AG10803 (cell line): ENCODE results near the gene BCS1L.

Source experiments
- DNase-seq: peaks from one replicate; pipeline ENCODE4 v3.0.0; 2010; ENCODE audit warnings: low read depth
- H3K4me3 ChIP-seq: 2 replicates; pipeline ENCODE4 v1.5.1; 2011; ENCODE audit warnings: mild to moderate bottlenecking, low read length, control low read depth
- TF ChIP-seq, protein P1 (sequence below): conservative IDR thresholded peaks from 2 replicates; pipeline ENCODE4 v1.5.1; 2011; ENCODE audit warnings: mild to moderate bottlenecking, low read length, control low read depth, inconsistent platforms

The BCS1L gene, protein sequence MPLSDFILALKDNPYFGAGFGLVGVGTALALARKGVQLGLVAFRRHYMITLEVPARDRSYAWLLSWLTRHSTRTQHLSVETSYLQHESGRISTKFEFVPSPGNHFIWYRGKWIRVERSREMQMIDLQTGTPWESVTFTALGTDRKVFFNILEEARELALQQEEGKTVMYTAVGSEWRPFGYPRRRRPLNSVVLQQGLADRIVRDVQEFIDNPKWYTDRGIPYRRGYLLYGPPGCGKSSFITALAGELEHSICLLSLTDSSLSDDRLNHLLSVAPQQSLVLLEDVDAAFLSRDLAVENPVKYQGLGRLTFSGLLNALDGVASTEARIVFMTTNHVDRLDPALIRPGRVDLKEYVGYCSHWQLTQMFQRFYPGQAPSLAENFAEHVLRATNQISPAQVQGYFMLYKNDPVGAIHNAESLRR

DNA sequence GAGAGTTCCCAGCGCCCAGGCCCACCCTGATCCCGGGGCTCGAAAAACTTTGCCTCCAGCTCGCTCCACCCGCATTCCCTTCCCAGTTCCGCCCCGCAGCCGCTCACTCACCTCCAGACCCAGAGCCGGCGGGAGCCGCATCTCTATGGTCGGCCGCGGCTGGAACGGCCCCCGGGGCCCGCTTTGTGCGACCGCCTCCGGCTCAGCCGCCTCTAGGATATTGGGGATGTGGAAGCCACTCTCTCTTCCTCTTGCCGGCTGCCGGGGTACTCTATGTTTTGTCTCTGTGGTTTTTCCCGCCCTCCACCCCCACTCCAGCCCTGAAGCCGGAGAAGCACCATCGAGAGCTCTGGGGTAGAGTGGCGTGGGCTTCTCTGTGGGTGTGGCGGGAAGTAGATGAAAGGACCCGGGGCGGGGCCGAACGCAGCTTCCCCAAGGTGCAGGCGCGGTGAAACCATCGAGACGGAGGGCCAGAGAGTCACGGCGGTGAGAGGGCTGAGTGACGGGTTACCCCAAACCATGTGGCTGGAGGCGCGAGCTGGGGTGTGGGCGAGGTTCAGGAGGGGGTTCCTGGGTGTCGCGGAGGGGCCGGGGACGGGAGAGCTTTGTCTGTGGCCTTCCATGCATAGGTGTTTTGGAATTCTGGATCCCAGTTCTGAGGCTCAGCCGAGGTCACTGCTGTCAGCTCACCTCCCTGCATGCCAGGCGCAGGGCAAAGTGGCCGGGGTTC, at the start of gene BCS1L, which contains the start of gene ZNF142:
Gene BCS1L (plus strand): TSS at position 426 of the 730 bp plus-strand sequence. CDS start 1,305 bp downstream, outside the sequence.
Gene ZNF142 (minus strand): TSS at position 366 of the 730 bp plus-strand sequence. CDS start 3,194 bp downstream, outside the sequence.
- peak within 1 kb of the TSS; percentile 89 for H3K4me3 ChIP-seq
- DNase-seq: peak; percentile 72
- TF ChIP-seq, protein P1, sequence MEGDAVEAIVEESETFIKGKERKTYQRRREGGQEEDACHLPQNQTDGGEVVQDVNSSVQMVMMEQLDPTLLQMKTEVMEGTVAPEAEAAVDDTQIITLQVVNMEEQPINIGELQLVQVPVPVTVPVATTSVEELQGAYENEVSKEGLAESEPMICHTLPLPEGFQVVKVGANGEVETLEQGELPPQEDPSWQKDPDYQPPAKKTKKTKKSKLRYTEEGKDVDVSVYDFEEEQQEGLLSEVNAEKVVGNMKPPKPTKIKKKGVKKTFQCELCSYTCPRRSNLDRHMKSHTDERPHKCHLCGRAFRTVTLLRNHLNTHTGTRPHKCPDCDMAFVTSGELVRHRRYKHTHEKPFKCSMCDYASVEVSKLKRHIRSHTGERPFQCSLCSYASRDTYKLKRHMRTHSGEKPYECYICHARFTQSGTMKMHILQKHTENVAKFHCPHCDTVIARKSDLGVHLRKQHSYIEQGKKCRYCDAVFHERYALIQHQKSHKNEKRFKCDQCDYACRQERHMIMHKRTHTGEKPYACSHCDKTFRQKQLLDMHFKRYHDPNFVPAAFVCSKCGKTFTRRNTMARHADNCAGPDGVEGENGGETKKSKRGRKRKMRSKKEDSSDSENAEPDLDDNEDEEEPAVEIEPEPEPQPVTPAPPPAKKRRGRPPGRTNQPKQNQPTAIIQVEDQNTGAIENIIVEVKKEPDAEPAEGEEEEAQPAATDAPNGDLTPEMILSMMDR: no peak

DNA sequence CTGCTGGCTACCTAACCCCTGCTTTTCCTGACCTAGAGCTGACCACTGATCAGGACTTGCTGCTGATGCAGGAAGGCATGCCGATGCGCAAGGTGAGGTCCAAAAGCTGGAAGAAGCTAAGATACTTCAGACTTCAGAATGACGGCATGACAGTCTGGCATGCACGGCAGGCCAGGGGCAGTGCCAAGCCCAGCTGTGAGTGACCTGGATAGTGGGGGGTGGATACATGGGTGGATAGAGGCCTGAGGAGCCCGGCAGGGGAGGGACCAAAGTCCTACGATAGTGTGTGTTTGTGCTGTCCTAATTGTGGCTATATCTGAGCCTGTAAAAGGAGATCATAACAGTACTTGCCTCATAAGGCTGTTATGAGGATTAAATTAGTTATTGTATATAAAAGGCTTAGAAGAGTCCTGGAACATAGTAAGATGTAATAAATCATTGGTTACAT, 43.6 kb upstream of the BCS1L start:
- H3K4me3 ChIP-seq: no peak overlapping the region
- TF ChIP-seq, protein P1: no peak
- no peak for DNase-seq

DNA sequence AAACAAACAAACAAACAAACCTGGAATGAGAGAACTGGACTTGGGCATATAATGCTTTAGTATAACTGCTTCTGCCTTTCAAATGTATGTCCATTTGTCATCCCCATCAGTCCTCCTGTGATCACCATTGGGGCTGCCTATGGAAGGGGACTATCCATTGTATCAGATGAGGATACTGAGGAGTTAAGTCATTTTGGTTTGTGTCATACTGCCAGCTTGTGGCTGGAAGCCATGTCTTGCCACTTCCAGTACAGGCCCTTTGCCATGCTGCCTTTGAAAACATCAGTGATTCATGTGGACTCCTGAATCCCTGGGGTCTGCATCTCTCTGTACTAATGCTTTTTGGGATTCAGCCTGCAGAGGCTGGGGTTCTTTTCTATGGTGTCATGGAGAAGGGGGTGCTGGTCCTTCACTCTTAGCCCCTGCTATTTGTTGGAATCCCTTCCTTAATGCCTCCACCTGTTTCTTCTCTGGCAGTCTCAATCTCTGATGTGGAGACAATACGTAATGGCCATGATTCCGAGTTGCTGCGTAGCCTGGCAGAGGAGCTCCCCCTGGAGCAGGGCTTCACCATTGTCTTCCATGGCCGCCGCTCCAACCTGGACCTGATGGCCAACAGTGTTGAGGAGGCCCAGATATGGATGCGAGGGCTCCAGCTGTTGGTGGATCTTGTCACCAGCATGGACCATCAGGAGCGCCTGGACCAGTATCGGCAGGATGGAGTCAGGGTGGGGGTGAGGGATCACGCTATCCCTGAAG, 41.2 kb upstream of the BCS1L start:
- DNase-seq: no peak
- TF ChIP-seq, protein P1: no peak
- no peak overlapping the region for H3K4me3 ChIP-seq

DNA sequence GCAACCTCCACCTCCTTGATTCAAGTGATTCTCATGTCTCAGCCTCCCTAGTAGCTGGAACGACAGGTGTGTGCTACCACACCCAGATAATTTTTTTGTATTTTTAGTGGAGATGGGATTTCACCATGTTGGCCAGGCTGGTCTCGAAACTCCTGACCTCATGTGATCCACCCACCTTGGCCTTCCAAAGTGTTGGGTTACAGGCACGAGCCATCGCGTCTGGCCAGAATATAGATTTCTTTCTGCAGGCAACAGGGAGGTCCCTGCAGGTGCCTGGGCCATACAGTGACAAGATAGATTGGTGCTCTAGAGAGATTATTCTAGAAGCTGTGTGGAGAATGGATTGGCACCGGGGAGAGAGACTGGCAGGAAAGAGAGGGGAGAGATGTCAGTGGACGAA, 38.5 kb upstream of the BCS1L start:
- no peak for DNase-seq
- TF ChIP-seq, protein P1: no peak
- no peak overlapping the region for H3K4me3 ChIP-seq

DNA sequence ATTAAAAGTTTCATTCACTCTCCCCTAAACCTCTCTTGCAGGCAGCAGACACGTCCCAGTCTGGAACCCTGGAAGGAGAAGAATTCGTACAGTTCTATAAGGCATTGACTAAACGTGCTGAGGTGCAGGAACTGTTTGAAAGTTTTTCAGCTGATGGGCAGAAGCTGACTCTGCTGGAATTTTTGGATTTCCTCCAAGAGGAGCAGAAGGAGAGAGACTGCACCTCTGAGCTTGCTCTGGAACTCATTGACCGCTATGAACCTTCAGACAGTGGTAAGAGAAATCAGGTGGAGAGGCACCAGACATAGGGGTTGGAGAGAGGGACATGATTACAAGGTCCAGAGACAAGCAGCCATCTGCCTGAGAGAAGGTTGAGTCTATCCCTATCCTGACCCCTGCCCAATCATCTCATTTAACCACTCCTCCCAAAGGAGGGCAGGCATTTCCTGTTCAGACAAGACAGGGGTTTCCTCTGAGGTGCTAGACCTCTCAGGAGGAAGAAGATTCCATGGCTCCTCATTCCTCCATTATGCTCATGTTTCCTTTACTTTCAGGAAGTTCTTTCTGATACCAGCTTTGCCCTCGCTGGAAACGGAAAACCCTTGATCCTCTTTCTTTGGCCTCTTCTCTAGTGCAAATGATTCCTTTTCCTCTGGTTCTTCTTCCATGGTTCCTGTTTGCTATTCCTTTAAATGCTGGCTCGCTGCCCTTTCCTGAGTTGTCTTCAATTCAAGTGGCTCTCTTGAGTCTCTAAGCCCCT, 36.7 kb upstream of the BCS1L start:
- TF ChIP-seq, protein P1: no peak
- peak; percentile 25 for DNase-seq
- H3K4me3 ChIP-seq: no peak overlapping the region

DNA sequence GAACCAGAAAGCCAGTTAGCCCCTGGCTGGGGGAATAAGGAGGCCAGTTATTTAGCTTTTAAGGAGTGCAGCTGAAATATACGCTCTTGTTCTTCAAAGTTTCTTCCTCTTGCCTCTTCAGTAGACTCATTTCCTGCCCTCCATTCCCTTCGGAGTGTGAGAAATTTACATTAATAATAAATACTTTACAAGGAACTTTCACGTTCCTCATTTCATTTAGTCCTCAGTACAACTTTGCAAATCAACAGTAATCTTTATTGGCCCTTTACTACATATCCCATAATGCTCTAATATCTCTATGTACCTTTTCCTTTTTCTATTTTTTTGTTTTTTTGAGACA, 36.1 kb upstream of the BCS1L start:
- TF ChIP-seq, protein P1: no peak
- H3K4me3 ChIP-seq: no peak overlapping the region
- no peak for DNase-seq
